ENCODE measurements around the gene CCDC138.

CCDC138 gene

DNA sequence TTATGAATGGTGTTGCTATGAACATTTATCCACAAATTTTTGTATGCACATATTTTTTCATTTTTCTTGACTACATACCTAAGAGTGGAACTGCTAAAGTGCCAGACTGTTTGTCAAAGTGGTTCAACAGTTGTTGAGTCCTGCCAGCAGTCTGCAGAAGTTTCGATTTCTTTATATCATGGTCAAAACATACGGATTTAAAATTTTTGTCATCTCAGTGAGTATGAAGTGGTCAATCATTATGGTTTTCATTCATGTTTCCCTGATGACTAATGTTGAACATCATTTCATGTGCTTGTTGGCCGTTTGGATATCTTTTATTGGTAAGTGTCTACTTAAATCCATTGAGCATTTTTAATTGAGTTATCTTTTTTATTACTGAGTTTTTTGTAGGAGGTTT is 39.2 kb downstream of the CCDC138 start:
- DNase-seq: no peak

DNA sequence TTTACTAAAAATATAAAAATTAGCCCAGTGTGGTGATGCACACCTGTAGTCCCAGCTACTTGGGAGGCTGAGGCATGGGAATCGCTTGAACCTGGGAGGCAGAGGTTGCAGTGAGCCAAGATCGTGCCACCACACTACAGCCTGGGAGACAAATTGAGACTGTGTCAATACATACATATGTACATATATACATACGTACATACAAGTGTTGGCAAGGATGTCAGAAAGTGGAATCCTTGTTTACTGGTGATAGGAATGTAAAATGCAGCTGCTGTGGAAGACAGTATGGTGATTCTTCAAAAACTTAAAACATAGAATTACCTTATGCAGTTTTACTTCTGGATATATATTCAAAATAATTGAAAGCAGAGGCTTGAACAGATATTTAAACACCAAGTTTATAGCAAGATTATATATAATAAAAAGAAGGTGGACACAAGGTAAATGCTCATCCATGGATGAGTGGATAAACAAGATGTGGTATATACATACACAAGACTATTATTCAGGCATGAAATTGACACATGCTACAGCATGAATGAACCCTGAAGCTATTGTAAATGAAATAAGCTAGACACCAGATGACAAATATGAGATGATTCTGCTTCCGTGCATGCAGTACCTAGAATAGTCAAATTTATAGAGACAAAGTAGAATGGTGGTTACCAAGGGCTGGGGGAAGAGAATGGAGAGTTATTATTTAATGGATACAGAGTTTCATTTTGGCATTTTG is 43.2 kb downstream of the CCDC138 start:
- DNase-seq: no peak

DNA sequence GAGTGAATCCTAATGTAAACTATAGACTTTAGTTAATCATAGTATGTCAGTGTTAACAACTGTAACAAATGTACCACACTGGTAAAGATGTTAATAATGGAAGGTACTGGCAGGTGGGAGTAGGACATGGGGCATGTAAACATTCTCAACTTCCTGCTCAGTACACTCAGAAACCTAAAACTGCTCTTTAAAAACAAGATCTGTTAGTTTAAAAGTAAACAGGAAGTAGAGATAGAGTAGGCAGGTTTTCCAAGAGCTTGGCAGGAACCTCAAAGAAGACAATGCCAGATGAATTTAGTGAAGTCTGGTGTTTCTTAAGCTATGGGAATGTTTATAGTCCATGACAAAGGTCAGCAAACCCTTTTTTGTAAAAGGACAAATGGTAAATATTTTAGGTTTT is 46.6 kb downstream of the CCDC138 start:
- peak in 1 of 2 donors; percentile 8 for DNase-seq

DNA sequence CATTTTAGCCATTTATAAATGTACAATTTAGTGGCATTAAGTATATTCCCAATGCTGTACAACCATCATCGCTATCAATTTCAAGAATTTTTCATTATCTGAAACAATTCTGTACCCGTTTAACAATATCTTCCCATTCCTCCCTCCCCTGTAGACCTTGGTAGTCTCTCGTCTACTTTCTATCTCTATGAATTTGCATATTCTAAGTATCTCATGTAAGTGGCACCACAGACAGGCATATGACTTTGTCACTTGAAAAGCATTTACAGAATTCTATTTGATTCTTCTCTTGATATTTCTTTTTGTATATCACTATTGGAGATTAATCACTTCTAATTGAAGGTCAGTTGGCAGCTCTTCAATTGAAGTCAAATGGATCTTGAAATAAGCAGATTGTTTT is 48.0 kb downstream of the CCDC138 start:
- DNase-seq: no peak

DNA sequence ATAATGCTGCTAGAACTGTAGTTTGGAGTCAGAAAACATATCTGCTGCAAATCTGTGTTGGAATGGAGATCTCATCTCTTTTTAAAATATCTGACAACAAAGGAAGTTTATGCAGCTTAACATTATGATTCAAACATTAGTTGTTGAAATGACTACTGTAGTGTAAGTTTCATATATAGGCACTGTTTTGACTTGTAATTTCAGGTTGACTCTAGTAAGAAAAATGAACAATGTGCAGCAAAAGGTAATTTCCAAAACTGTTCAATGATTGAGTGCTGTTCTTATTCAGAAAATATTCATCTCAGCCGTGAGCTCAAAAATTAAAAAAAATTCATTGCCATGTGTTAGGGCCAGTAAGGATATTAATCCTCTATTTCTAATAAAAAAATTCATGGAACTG is 48.5 kb downstream of the CCDC138 start:
- DNase-seq: no peak

DNA sequence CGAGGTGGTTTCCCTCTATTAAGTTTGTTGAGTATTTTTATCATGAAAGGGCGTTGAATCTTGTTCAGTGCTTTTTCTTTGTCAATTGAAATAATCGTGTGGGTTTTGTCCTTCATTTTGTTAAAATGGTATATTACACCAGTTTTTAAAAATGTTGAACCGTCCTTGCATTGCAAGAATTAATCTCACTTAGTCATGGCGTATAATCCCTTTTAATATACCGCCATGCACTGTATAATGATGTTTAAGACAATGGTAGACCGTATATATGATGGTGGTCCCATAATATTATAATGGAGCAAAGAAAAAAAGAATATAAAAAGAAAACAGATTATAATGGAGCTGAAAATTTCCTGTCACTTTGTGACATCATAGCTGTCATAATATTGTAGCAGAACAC is 50.6 kb downstream of the CCDC138 start:
- DNase-seq: no peak

DNA sequence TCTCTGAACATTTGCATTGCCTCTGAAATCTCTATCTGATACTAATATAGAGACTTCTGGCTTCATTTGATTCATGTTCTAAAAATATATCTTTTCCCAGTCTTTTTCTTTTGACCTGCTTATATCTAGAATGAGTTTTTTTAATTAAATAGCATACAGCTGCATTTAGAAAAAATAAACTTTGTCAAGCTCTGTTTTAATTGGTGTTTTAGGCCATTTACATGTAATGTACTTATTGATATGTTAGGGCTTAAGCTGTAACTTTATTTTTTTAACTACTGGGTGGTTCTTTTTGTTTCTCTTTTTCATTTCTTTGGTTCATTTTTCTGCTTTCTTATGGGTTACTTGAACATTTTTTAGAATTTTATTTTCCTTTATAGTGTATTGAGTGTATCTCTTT is 54.9 kb downstream of the CCDC138 start:
- no peak for DNase-seq

DNA sequence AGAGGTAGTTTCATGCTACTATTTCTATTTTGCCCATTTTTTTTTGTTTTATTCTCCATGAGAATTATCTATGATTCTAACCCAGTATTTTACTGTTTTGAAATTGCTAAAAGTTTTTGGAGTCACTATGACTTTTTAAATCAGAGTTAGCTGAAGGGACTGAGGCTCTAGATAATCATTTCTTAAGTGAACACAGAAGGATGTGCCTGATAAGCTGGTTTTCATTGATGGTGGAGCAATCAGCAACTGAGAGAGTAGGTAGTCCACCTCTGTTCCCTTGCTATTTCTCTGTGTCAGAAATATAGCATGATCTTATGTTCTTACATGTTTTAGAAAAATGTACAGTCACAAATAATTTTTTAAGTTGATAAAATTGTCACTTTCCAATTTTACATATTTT is 59.4 kb downstream of the CCDC138 start:
- DNase-seq: no peak

DNA sequence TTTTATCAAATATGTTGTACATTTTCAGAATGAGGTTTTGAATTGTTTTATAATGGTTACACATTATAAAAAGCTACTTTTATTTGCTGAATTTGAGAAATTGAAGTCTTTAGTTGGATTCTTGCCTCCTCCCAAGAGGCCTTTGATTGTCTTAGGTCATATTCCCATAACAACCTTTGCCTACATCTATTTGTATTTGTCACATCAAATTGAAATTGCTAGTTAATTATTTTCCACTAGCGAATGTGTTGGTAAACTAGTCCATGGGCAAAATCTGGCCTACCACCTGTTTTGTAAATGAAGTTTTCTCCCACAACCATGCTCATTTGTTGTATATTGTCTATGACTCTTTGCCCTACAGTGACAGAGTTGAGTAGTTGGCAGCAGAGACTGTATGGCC is 60.4 kb downstream of the CCDC138 start:
- DNase-seq: no peak

DNA sequence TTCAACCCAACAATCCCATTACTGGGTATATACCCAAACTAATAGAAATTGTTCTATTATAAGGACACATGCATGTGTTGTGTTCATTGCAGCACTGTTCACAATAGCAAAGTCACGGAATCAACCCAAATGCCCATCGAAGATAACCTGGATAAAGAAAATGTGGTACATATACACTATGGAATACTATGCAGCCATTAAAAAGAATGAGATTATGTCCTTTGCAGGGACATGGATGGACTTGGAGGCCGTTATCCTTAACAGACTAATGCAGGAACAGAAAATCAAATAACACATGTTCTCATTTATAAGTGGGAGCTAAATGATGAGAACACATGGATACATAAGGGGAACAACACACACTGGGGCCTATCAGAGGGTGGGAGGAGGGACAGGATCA is 65.8 kb downstream of the CCDC138 start:
- DNase-seq: no peak

DNA sequence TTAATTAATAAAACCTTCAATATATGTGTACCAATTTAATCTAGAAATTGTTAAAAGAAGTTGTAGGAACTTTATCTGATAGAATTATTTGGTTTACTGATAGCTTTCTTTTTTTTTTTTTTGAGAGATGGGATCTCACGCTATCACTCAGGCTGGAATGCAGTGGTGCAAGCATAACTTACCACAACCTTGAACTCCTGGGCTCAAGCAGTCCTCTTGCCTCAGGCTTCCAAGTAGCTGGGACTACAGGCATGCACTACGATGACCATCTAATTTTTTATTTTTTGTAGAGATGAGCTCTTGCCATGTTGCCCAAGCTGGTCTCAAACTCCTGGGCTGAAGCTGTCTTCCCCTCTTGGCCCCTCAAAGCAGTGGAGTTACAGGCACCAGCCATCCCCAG is 66.8 kb downstream of the CCDC138 start:
- no peak for DNase-seq

DNA sequence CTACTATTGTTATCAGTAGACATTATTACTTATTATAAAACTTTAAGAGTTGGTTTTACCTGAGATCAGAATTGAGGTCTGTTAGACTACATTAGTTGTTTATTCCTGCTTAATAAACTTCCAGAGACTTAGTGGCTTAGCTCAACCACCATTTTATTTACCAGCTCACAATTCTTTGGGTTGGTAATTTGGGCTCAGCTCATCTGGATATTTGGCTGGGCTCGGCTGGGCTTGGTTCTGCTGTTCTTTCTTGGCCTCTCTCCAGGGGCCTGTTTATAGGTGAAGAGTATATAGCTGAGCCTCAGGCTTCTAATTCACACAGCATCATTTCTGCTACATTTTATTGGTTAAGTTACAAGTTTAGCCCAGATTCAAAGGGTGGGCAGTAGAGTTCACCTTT is 67.9 kb downstream of the CCDC138 start:
- no peak for DNase-seq

DNA sequence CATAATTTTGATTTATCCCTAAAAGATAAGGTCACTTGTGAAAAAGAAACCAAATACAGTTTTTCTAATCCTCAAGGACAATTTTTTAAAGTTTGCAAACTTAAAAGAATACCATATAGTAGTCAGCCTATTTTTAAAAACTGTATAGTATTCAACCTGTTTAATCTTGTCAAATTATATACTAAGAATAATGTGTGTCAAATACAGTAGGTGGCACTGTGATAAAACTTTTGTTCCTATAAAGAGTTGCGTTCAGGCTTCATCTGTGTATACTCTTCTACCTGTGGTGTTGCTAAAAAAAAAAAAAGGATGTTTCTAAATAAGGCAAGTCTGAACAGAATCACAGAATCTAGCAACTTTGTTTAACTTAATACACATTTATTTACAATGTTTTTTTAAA is 68.6 kb downstream of the CCDC138 start:
- no peak for DNase-seq

DNA sequence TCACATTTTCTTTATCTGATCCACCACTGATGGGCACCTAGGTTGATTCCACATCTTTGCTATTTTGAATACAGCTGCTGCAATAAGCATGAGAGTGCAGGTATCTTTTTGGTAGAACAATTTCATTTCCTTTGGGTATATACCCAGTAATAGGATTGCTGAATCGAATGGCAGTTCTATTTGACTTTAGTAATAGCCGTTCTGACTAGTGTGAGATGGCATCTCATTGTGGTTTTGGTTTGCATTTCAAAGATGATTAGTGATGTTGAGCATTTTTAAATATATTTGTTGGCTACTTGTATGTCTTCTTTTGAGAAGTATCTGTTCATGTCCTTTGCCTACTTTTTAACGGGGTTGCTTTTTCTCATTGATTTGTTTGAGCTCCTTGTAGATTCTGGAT is 72.3 kb downstream of the CCDC138 start:
- no peak for DNase-seq

DNA sequence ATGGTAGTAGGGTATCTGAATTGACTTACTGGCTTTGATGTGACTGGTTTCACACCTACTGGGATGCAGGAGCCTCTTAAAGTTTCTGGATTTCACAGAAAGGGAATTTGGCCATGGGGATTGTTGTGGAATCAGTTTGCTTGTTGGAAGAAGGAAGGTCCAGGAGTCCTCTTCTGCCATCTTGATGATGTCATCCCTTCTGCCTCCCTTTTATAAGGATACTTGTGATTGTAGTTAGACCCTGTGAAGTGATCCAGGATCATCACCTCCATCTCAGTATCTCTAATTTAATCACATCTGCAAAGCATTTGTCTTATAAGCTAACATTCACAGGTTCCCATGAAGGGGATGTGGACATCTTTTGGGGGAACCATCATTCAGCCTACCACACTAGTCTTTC is 79.5 kb downstream of the CCDC138 start:
- no peak for DNase-seq

DNA sequence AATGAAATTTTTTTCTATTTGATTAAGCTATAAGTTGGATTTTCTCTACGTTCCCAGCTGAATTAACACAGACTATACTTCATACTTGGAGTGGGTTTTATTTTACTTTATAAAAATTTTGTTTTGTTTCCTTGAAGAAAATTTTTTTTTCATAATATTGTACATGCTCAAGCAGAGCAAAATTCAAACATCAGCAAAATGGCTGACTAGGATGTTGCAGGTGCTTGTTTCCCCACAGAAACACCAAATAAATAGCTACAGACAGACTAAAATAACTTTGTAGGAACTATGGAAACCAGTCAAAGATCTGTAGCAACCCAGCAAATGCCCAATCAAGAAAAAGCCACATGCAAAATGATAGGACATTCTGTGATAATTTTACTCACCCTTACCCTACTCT is 82.3 kb downstream of the CCDC138 start:
- DNase-seq: no peak

DNA sequence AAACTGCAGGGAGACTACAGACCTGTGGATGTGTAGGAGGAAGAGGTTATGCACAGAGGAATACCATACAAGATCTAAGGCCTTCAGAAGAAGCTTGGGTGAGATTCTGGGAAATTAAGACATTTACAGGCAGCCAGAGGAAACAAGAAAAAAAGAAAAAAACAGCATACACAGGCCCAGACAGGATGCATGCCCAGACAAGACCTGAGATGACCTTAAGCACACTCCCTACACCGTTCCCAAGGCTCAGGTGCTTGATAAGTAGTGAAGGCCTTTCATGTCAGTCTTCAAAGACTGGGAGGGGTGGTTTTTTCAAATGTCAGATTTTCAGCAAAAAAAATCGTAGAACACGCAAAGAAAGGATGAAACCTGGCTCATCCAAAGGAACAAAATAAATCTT is 83.0 kb downstream of the CCDC138 start:
- no peak for DNase-seq

DNA sequence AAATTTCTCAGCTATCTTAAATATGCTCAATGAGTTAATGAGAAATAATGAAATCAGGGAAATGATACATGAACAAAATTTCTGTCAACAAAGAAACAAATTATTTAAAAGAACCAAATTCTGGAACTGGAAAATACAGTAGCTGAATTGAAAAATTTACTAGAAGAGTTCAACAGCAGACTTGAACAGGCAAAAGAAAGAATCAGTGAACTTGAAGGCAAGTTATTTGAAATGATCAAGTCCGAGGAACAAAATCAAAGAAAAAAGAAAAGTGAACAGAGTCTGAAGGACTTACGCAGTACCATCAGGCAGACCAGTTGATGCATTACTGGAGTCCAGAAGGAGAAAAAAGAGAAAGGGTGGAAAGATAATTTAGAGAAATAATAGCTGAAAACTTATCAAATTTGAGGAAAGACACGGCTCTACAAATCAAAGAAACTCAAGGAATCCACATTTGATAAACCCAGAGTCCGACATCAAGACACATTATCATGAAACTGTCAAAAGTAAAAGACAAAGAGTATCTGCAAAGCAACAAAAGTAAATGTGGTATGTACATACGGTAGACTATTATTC is 83.6 kb downstream of the CCDC138 start:
- DNase-seq: no peak

DNA sequence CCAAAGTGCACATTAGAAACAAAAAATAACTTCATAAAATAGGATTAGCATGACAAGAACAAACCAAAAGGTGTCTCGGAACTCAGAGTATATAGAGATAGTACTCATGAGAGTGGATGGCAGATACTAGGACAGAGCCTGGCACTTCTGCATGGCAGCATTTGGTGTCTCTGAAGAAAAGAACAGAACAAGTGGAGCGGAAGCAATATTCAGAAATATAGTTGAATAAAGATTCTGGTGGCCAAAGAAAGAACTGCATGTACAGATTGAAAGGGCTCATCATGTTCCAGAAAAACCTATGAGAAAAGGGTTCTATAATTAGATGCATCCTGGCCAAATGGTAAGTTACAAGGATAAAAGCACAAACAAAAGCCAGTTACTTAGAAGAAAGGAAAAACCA is 90.9 kb downstream of the CCDC138 start:
- no peak for DNase-seq

DNA sequence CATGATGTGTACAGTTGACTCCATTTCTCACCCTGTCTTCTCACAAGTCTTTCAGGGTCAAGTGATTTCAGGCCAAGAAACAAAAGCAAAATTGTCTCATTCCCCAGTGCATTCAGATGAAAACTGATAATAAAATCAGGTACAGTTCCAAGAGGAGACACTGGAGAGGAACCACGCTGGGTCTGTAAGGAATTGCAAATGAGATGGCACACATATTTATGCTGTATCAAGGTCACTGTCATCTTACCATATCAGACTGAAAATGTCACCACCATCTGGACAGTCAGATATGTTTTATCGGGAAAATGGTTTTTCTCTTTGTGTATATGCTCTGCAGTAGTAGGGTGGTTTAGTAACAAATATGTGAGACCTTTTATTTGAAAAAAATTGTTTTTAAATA is 91.7 kb downstream of the CCDC138 start:
- DNase-seq: no peak

DNA sequence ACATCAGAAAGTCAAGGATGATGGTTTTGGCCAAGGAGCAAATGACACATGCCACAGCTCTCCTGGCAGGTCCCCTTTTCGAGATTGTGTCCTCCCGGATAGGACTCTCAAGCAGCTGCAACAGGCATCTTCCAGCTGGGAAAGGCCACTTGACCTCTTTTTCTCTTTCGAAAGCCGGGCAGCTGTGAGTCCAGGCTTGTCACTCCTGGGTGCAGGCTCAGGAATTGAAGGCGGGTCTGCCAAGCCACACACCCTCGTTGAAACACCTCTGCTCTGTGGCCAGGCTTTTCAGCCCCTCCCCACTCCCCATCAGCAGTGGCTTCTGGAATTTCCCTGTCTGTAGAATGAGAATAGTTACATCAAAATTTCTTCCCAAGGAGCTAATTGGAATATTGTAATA is 98.0 kb downstream of the CCDC138 start:
- no peak for DNase-seq

DNA sequence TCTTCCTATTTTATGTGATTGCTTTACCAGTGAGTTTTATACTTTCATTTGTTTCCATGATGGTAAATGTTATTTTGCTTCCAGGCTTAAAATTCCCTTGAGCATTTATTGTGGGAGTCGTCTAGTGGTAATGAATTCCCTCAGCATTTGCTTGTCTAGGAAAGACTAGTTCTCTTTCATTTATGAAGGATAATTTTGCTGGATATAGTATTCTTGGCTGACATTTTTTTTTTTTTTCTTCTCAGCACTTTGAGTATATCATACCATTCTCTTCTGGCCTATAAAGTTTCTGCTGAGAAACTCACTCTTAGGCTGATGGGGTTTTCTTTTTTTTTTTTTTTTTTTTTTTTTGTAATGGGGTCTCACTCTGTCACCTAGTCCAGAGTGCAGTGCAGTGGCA is 103.3 kb downstream of the CCDC138 start:
- no peak for DNase-seq

DNA sequence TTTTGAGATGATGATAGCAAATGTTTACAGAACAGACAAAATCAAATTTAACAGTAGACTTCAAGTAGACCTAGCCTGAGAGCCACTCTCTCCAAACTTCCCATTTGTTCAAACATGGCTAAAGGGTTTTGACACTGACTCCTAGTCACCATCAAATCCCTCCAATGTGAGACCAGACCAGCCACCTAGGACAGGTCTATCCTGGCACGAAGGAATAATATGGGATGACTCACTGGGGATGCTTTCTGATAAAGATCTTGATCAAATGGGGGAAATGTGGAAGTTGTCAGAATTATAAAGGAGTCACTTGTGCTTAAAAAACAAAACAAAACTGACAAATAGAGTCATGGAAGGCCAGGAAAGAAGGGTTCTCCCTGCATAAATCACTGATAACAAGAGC is 106.7 kb downstream of the CCDC138 start:
- DNase-seq: no peak

DNA sequence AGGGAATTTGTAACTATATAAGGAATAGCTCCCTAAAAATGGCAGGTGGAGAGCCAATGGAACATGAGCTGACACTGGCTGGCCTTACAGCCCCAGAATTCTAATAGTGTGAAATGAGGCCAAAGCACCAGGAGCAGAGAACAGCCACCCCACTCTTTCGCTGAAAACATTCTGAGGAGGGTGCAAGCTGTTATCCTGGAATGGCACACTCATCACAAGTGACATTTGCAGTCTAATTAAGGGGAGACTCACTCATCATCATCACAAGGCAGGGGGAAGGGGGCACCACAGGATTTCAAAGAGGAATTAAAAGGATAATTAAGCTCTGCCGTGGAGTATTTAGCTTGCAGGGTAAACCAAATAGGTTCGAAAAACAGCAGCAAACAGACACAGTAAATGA is 108.2 kb downstream of the CCDC138 start:
- DNase-seq: no peak

DNA sequence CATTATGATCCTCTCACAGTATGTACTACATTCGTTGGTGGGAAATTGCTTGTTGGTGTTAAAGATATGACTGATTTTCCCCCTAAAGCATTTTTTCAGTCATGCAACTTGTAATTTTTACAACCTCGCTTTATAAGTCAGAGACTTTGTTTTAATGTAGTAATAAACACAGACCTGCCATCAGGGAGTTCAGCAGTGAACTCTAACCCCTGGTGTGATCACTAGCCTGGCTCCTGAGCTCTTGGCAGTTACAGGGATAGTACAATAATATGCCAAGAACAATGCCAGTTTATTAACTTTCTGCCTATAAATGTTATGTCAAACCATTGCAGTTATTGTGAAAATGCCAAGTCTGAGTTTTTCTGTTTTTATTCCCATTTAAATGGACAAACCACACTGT is 108.6 kb downstream of the CCDC138 start:
- DNase-seq: no peak
